Neutrophil (primary cell): ENCODE results near the gene SPDYE17.
"Not testable (repeated sequence)": the region's sequence is repeated elsewhere in the genome, so short reads cannot be mapped to it uniquely, and the experiment has no call there.

Source experiments
- H3K27ac ChIP-seq: fragments of 200-600 bp; sonication (generic); 2 replicates; pipeline ENCODE4 v1.5.1; 2016; ENCODE audit warnings: mild to moderate bottlenecking, moderate library complexity
- H3K27me3 ChIP-seq: fragments of 200-600 bp; sonication (generic); 2 replicates; pipeline ENCODE4 v1.6.0; 2016; ENCODE audit warnings: mild to moderate bottlenecking
- H3K36me3 ChIP-seq: fragments of 200-600 bp; sonication (generic); 2 replicates; pipeline ENCODE4 v1.5.1; 2017
- H3K4me1 ChIP-seq, 2 experiments: fragments of 200-600 bp in 1 of 2; sonication (generic) in 1 of 2; 1 replicate in 1 of 2; 2 replicates in 1 of 2; pipeline versions ENCODE4 v1.5.1 to v1.6.1; 2013 to 2016; ENCODE audit warnings: low read depth in 1 of 2, low read length in 1 of 2, mild to moderate bottlenecking in 1 of 2, moderate library complexity in 1 of 2; ENCODE audit not compliant: control insufficient read depth in 1 of 2, insufficient read depth in 1 of 2
- H3K4me3 ChIP-seq, 2 experiments: fragments of 200-600 bp in 1 of 2; sonication (generic) in 1 of 2; 1 replicate in 1 of 2; 2 replicates in 1 of 2; pipeline ENCODE4 v1.5.1; 2013 to 2016; ENCODE audit warnings: low read depth in 1 of 2, low read length in 1 of 2, mild to moderate bottlenecking in 1 of 2, moderate library complexity in 1 of 2
- H3K9me3 ChIP-seq: fragments of 200-600 bp; sonication (generic); 2 replicates; pipeline ENCODE4 v1.5.1; 2016

The SPDYE17 gene, protein sequence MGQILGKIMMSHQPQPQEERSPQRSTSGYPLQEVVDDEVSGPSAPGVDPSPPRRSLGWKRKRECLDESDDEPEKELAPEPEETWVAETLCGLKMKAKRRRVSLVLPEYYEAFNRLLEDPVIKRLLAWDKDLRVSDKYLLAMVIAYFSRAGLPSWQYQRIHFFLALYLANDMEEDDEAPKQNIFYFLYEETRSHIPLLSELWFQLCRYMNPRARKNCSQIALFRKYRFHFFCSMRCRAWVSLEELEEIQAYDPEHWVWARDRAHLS

GRCh38 chr7:77032261-77032660, at the start of gene SPDYE17:
Gene SPDYE17 (minus strand): TSS chr7:77032361. CDS start chr7:77030570, 1,791 bp downstream.
- not testable (repeated sequence) for H3K36me3 ChIP-seq, H3K27ac ChIP-seq, H3K27me3 ChIP-seq, H3K4me1 ChIP-seq, H3K9me3 ChIP-seq, H3K4me3 ChIP-seq

- not testable (repeated sequence) for H3K27ac ChIP-seq, H3K27me3 ChIP-seq, H3K9me3 ChIP-seq, H3K4me3 ChIP-seq, H3K4me1 ChIP-seq, H3K36me3 ChIP-seq
Observed at GRCh38 chr7:77080236-77080635, 48.1 kb upstream of the SPDYE17 start.

DNA sequence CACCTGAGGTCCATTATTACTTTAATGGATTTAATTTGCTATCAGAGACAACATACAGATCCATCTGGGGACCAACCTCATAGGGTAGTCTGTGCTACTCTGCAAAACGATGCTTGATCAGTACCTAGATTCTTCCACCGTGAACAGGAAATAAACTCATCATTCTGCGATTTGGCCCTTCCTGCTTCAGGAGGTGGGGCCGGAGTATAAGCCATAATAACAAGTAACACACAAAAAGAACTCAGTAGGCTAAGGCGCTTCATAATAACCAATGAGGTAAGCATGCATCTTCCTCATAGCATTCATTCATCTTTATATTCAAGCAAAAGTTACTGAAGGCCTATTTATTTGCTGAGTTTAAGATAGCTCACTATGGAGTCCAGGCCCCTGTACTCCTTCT, 47.5 kb upstream of the SPDYE17 start:
- H3K27ac ChIP-seq, H3K9me3 ChIP-seq, H3K27me3 ChIP-seq, H3K4me1 ChIP-seq, H3K36me3 ChIP-seq, H3K4me3 ChIP-seq: not testable (repeated sequence)

GRCh38 chr7:77079112-77079511, 47.0 kb upstream of the SPDYE17 start:
- not testable (repeated sequence) for H3K9me3 ChIP-seq, H3K36me3 ChIP-seq, H3K4me3 ChIP-seq, H3K27me3 ChIP-seq, H3K27ac ChIP-seq, H3K4me1 ChIP-seq

GRCh38 chr7:77077060-77077459, 44.9 kb upstream of the SPDYE17 start:
- H3K36me3 ChIP-seq, H3K4me3 ChIP-seq, H3K27me3 ChIP-seq, H3K27ac ChIP-seq, H3K4me1 ChIP-seq, H3K9me3 ChIP-seq: not testable (repeated sequence)

DNA sequence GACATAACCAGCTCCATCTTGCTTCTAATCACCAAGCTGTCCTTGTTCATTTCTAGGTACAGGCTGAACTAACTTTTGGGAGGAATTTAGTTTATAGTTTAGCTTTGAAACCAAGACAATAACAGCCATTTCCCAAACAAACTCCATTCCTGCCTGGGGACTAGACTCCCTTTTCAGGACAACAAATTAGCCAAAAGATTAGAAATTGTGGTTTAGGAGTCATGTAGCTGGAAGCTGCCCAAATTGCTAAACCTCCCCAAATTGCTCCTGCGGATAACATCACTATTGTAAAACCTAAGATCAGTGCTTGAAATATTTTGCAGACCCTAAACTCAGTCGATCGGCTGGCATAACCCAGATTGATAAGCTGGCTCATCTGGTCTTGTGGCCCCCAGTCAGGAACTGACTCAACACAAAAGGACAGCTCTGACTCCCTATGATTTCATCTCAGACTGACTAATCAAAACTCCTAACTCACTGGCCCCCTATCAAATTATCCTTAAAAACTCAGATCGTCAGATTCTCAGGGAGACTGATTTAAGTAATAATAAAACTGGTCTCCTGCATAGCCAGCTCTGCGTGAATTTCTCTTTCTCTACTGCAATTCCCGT, 42.7 kb upstream of the SPDYE17 start:
- not testable (repeated sequence) for H3K4me1 ChIP-seq, H3K9me3 ChIP-seq, H3K27ac ChIP-seq, H3K27me3 ChIP-seq, H3K4me3 ChIP-seq, H3K36me3 ChIP-seq

- H3K36me3 ChIP-seq, H3K27ac ChIP-seq, H3K4me3 ChIP-seq, H3K4me1 ChIP-seq, H3K9me3 ChIP-seq, H3K27me3 ChIP-seq: not testable (repeated sequence)
Observed at GRCh38 chr7:77071108-77071507, 38.9 kb upstream of the SPDYE17 start.

- not testable (repeated sequence) for H3K4me3 ChIP-seq, H3K27ac ChIP-seq, H3K4me1 ChIP-seq, H3K9me3 ChIP-seq, H3K27me3 ChIP-seq, H3K36me3 ChIP-seq
Observed at GRCh38 chr7:77065869-77066268, 33.7 kb upstream of the SPDYE17 start.

DNA sequence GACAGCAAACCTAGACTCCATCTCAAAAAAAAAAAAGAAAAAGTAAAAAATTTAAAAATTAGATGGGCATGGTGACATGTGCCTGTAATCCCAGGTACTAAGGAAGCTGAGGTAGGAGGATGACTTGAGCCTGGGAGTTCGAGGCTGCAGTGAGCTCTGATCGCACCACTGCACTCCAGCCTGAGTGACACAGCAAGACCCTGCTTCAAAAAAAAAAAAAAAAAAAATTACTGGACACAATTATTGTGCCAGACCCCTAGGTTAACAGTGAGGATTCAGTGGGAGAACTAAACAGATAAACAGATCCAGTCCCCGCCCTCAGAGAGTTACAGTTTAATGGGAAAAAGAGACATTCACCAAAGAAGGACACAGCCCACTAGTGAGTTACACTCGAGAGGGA, 31.6 kb upstream of the SPDYE17 start:
- not testable (repeated sequence) for H3K4me1 ChIP-seq

GRCh38 chr7:77062557-77062956, 30.4 kb upstream of the SPDYE17 start, which contains the start of gene SPDYE18:
Gene SPDYE18 (minus strand): TSS chr7:77062558. CDS start chr7:77060512, 2,046 bp downstream.
- H3K27ac ChIP-seq, H3K9me3 ChIP-seq, H3K4me3 ChIP-seq, H3K4me1 ChIP-seq, H3K36me3 ChIP-seq, H3K27me3 ChIP-seq: not testable (repeated sequence)

More for the DNA sequence above, 31.6 kb upstream of the SPDYE17 start:
- H3K9me3 ChIP-seq, H3K27me3 ChIP-seq, H3K27ac ChIP-seq, H3K4me3 ChIP-seq, H3K36me3 ChIP-seq: not testable (repeated sequence)

DNA sequence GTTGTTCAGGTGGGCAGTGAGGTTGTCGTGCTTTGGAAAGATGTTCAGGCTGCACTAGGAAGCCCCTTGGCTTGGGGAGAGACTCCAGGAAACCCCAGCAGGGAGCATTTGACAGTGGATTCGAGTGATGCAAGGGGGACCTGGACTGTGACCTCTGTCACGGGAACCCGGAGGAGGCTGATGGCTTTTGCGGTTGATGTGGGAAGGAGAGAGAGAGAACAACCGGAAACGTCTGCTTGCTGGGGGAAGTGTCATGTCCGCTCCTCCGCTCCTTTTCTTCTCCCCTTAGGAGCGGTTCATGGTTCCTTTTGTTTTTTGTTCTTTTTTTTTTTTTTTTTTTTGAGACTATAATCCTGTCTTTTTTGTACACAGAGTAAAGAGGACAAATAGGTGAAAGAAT, 5.8 kb downstream of the SPDYE17 start:
- not testable (repeated sequence) for H3K36me3 ChIP-seq, H3K27me3 ChIP-seq, H3K27ac ChIP-seq, H3K4me1 ChIP-seq, H3K4me3 ChIP-seq, H3K9me3 ChIP-seq

DNA sequence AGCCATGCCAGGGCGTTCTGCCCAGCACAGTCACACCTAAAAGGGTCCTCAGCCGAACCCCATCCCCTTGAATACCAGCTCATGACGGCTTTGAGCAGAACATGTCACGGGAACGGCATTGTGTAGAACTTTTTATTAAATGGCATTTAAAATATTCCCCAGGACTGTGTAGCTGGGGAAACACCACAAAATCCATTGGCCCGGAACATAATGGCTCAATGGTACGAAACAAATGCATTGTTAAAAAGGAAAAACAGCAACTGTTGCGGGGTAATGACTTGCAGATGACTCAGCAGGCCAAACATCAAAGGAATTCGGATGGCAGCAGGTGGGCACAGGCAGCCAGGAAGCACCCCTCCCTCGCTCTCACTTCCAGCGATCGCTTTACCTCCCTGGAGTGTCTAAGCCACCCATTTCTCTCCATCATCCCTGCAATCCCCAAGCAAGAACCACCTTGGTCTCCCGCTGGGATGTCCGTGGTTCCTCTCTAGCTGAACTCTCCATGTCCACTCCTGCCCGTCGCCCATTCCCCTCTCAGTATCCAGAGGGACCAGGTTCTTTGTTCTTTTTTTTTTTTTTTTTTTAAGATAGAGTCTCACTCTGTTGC, 22.0 kb downstream of the SPDYE17 start:
- not testable (repeated sequence) for H3K27me3 ChIP-seq, H3K4me3 ChIP-seq, H3K9me3 ChIP-seq, H3K36me3 ChIP-seq, H3K27ac ChIP-seq, H3K4me1 ChIP-seq

DNA sequence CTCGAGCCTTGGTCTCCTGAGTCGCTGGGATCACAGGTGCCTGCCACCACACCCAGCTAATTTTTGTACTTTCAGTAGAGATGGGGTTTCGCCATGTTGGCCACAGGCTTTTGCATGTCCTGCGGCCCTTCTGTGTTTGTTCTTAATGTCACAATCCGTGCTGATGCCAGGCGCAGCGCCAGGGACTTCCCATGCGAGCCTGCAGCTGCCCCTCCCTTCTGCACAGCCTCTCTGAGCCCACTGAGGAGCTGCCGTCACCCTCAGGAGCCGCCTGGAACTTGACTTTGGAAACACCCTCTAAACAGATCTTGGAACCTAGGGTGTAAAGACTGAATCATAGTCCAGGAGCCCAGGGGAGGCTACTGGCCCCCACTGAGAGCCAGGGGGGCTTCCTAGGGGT, 24.2 kb downstream of the SPDYE17 start:
- not testable (repeated sequence) for H3K4me3 ChIP-seq, H3K4me1 ChIP-seq, H3K27me3 ChIP-seq, H3K27ac ChIP-seq, H3K9me3 ChIP-seq
- peaks cover 11% of the 10 kb centered on the region for H3K36me3 ChIP-seq
